ENCODE data around the gene ELK3.

DNA sequence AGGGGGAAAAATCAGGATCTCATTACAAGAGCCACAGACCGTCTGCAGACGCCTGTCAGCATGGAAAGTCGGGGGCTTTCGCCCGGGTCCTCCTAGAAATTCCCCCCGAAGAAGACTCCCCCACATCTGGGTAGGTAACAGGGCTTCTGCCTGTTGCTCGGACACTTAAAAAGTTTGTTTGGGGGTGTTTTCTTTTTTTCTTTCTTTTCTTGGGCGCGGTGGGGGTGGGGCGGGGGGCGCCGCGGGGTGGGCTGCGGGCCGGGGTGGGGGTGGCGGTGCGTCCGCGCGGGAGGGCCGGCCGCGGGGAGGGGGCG, 358 bp downstream of the ELK3 start:
- TF ChIP-seq, protein P1, sequence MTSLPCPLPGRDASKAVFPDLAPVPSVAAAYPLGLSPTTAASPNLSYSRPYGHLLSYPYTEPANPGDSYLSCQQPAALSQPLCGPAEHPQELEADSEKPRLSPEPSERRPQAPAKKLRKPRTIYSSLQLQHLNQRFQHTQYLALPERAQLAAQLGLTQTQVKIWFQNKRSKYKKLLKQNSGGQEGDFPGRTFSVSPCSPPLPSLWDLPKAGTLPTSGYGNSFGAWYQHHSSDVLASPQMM (CRISPR knock-in tag; IDR thresholded peaks at IDR 0.05) = no peak
- TF ChIP-seq SIX5 (IDR thresholded peaks at IDR 0.05; ENCODE audit: borderline replicate concordance in 1 of 2, insufficient read depth in 1 of 2, low read depth in 1 of 2, low read length in 2 of 2) (no peak), ESRRA (IDR thresholded peaks at IDR 0.05; ENCODE audit: borderline replicate concordance, low read depth) (no peak), MYNN (IDR thresholded peaks at IDR 0.05) (no peak), MYNN (CRISPR knock-in tag; IDR thresholded peaks at IDR 0.05) (no peak), EP300 (IDR thresholded peaks at IDR 0.05; ENCODE audit: low read length) (no peak), NR2F6 (CRISPR knock-in tag; IDR thresholded peaks at IDR 0.05) (no peak), EZH2 (IDR thresholded peaks at IDR 0.05; ENCODE audit: borderline replicate concordance, low read depth, low read length) (no peak), NR1H2 (CRISPR knock-in tag; IDR thresholded peaks at IDR 0.05) (no peak), FOXA1 (IDR thresholded peaks at IDR 0.05; ENCODE audit: borderline replicate concordance) (no peak)
- TF ChIP-seq, protein P2, sequence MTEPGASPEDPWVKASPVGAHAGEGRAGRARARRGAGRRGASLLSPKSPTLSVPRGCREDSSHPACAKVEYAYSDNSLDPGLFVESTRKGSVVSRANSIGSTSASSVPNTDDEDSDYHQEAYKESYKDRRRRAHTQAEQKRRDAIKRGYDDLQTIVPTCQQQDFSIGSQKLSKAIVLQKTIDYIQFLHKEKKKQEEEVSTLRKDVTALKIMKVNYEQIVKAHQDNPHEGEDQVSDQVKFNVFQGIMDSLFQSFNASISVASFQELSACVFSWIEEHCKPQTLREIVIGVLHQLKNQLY (CRISPR knock-in tag; conservative IDR thresholded peaks at IDR 0.05) = no peak
- TF ChIP-seq, protein P3, sequence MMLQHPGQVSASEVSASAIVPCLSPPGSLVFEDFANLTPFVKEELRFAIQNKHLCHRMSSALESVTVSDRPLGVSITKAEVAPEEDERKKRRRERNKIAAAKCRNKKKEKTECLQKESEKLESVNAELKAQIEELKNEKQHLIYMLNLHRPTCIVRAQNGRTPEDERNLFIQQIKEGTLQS (IDR thresholded peaks at IDR 0.05) = no peak
- TF ChIP-seq, protein P3 (CRISPR knock-in tag; conservative IDR thresholded peaks at IDR 0.05) = no peak
- TF ChIP-seq, protein P4, sequence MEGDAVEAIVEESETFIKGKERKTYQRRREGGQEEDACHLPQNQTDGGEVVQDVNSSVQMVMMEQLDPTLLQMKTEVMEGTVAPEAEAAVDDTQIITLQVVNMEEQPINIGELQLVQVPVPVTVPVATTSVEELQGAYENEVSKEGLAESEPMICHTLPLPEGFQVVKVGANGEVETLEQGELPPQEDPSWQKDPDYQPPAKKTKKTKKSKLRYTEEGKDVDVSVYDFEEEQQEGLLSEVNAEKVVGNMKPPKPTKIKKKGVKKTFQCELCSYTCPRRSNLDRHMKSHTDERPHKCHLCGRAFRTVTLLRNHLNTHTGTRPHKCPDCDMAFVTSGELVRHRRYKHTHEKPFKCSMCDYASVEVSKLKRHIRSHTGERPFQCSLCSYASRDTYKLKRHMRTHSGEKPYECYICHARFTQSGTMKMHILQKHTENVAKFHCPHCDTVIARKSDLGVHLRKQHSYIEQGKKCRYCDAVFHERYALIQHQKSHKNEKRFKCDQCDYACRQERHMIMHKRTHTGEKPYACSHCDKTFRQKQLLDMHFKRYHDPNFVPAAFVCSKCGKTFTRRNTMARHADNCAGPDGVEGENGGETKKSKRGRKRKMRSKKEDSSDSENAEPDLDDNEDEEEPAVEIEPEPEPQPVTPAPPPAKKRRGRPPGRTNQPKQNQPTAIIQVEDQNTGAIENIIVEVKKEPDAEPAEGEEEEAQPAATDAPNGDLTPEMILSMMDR (IDR thresholded peaks at IDR 0.05 in 2 of 3, conservative IDR thresholded peaks at IDR 0.05 in 1 of 3; ENCODE audit: insufficient read depth in 2 of 3, low read depth in 1 of 3, low read length in 3 of 3) = no peak
